ENCODE measurements around the gene KRT33B.

The KRT33B gene

GRCh38 chr17:41340934-41341861, 28.4 kb downstream of the KRT33B start:
- no peak for DNase-seq
- H3K4me3 ChIP-seq (ENCODE audit: low read depth, low read length) = no peak overlapping the region
- no peak overlapping the region for H3K27ac ChIP-seq

GRCh38 chr17:41340494-41340893, 29.1 kb downstream of the KRT33B start:
- DNase-seq = no peak
- Histone ChIP-seq H3K27ac (no peak overlapping the region), H3K27me3 (ENCODE audit: insufficient read depth, low read depth, severe bottlenecking) (peaks cover 91% of the 10 kb centered on the region), H3K9me3 (ENCODE audit: severe bottlenecking) (peaks cover 10% of the 10 kb centered on the region), H3K36me3 (no peaks in the 10 kb centered on the region), H3K4me3 (ENCODE audit: low read depth, low read length) (no peak overlapping the region)
- no peak for TF ChIP-seq CTCF (IDR thresholded peaks at IDR 0.05; ENCODE audit: low read depth, low read length)

More at GRCh38 chr17:41340934-41341861, 28.4 kb downstream of the KRT33B start:
- H3K9me3 ChIP-seq (ENCODE audit: severe bottlenecking) = peaks cover 10% of the 10 kb centered on the region
- H3K36me3 ChIP-seq = no peaks in the 10 kb centered on the region
- H3K27me3 ChIP-seq (ENCODE audit: insufficient read depth, low read depth, severe bottlenecking) = peaks cover 91% of the 10 kb centered on the region
- no peak for TF ChIP-seq CTCF (IDR thresholded peaks at IDR 0.05; ENCODE audit: low read depth, low read length)

- no peaks in the 10 kb centered on the region for H3K36me3 ChIP-seq
- H3K27me3 ChIP-seq (ENCODE audit: insufficient read depth, low read depth, severe bottlenecking) = peaks cover 88% of the 10 kb centered on the region
- H3K27ac ChIP-seq = no peak overlapping the region
- TF ChIP-seq CTCF (IDR thresholded peaks at IDR 0.05; ENCODE audit: low read depth, low read length) = no peak
- peaks cover 10% of the 10 kb centered on the region for H3K9me3 ChIP-seq (ENCODE audit: severe bottlenecking)
- DNase-seq = no peak
- H3K4me3 ChIP-seq (ENCODE audit: low read depth, low read length) = no peak overlapping the region
Observed at GRCh38 chr17:41339571-41340172, 29.9 kb downstream of the KRT33B start.

GRCh38 chr17:41338961-41339485, 30.6 kb downstream of the KRT33B start:
- TF ChIP-seq CTCF (IDR thresholded peaks at IDR 0.05; ENCODE audit: low read depth, low read length) = no peak
- no peak overlapping the region for H3K4me3 ChIP-seq (ENCODE audit: low read depth, low read length)
- H3K27ac ChIP-seq = no peak overlapping the region
- DNase-seq = no peak
- peaks cover 10% of the 10 kb centered on the region for H3K9me3 ChIP-seq (ENCODE audit: severe bottlenecking)
- peaks cover 89% of the 10 kb centered on the region for H3K27me3 ChIP-seq (ENCODE audit: insufficient read depth, low read depth, severe bottlenecking)
- H3K36me3 ChIP-seq = no peaks in the 10 kb centered on the region

- Histone ChIP-seq H3K27ac (no peak overlapping the region), H3K27me3 (ENCODE audit: insufficient read depth, low read depth, severe bottlenecking) (peaks cover 90% of the 10 kb centered on the region), H3K36me3 (no peaks in the 10 kb centered on the region), H3K4me3 (ENCODE audit: low read depth, low read length) (no peak overlapping the region), H3K9me3 (ENCODE audit: severe bottlenecking) (no peaks in the 10 kb centered on the region)
- no peak for TF ChIP-seq CTCF (IDR thresholded peaks at IDR 0.05; ENCODE audit: low read depth, low read length)
- no peak for DNase-seq
Observed at GRCh38 chr17:41335747-41336146, 33.9 kb downstream of the KRT33B start.
